HG03175 (cell line): ENCODE results near the gene WWP2.
A peak's percentile ranks its signal among the peaks of the same experiment; 100 is the strongest.
"Not testable (repeated sequence)": the region's sequence is repeated elsewhere in the genome, so short reads cannot be mapped to it uniquely, and the experiment has no call there.

Experiments used
- ATAC-seq: cut with Tn5 transposase; IDR thresholded peaks from one replicate; pipeline ENCODE4 v1.9.1; 2021; ENCODE audit warnings: mild to moderate bottlenecking, moderate library complexity; ENCODE audit not compliant: unreplicated experiment

Gene WWP2

GRCh38 chr16:69939821-69940585 is 177.9 kb downstream of the WWP2 start:
- ATAC-seq: no peak

- no peak for ATAC-seq
Measured at GRCh38 chr16:69940676-69941075, 178.5 kb downstream of the WWP2 start.

- ATAC-seq: no peak
Measured at GRCh38 chr16:69941251-69942098, 179.3 kb downstream of the WWP2 start.

- no peak for ATAC-seq
Measured at GRCh38 chr16:69942099-69942491, 180.0 kb downstream of the WWP2 start.

- no peak for ATAC-seq
Measured at GRCh38 chr16:69942627-69943170, 180.6 kb downstream of the WWP2 start.

GRCh38 chr16:69943241-69944036 is 181.3 kb downstream of the WWP2 start:
- ATAC-seq: not testable (repeated sequence)

GRCh38 chr16:69950411-69950810 is 188.3 kb downstream of the WWP2 start:
- not testable (repeated sequence) for ATAC-seq

- ATAC-seq: not testable (repeated sequence)
Measured at GRCh38 chr16:69951017-69951671, 189.0 kb downstream of the WWP2 start, which contains the start of gene CLEC18A. CLEC18A (plus strand) TSS chr16:69951334; CDS start chr16:69951367, 33 bp downstream.

GRCh38 chr16:69951672-69952031 is 189.5 kb downstream of the WWP2 start:
- not testable (repeated sequence) for ATAC-seq

- not testable (repeated sequence) for ATAC-seq
Measured at GRCh38 chr16:69952116-69952515, 190.0 kb downstream of the WWP2 start.

- not testable (repeated sequence) for ATAC-seq
Measured at GRCh38 chr16:69952572-69953355, 190.6 kb downstream of the WWP2 start.

- not testable (repeated sequence) for ATAC-seq
Measured at GRCh38 chr16:69954241-69954640, 192.1 kb downstream of the WWP2 start.

- ATAC-seq: not testable (repeated sequence)
Measured at GRCh38 chr16:69963312-69963711, 201.2 kb downstream of the WWP2 start.

- ATAC-seq: peak; percentile 42
Measured at GRCh38 chr16:69964960-69965660, 203.0 kb downstream of the WWP2 start.

GRCh38 chr16:69965661-69966054 is 203.5 kb downstream of the WWP2 start:
- not testable (repeated sequence) for ATAC-seq

- not testable (repeated sequence) for ATAC-seq
Measured at GRCh38 chr16:69967688-69968087, 205.6 kb downstream of the WWP2 start.

GRCh38 chr16:69968125-69968524 is 206.0 kb downstream of the WWP2 start:
- not testable (repeated sequence) for ATAC-seq

- not testable (repeated sequence) for ATAC-seq
Measured at GRCh38 chr16:69969657-69970056, 207.5 kb downstream of the WWP2 start.

- not testable (repeated sequence) for ATAC-seq
Measured at GRCh38 chr16:69972120-69972519, 210.0 kb downstream of the WWP2 start.
